Measurements from ENCODE around the gene ERCC8. TPM values are rescaled to one million over a fixed set of nuclear protein-coding genes. Genes with fewer than 3 reads are reported as not detected.

Gene ERCC8
- total and polyA plus RNA-seq, 2 of the 13 experiments (the other 11 are each of a cell fraction or from before 2014, with no cell fraction given) = 24.4 to 35.2 TPM

- TF ChIP-seq PAXIP1 (CRISPR knock-in tag; conservative IDR thresholded peaks at IDR 0.05) = no peak
- TF ChIP-seq ZFP62 (CRISPR knock-in tag; IDR thresholded peaks at IDR 0.05) = no peak
- no peak for TF ChIP-seq ATF7 (IDR thresholded peaks at IDR 0.05)
- TF ChIP-seq ATF7 (CRISPR knock-in tag; IDR thresholded peaks at IDR 0.05) = no peak
- 0 out of 2 replicates have a peak, but pooled peaks have one; percentile 52 for TF ChIP-seq ZNF30 (CRISPR knock-in tag; IDR thresholded peaks at IDR 0.05)
- TF ChIP-seq ZFP82 (CRISPR knock-in tag; IDR thresholded peaks at IDR 0.05; ENCODE audit: borderline replicate concordance) = peak; percentile 67; the same call in 1 of the 2 replicates
- no peak for TF ChIP-seq HMGA1 (CRISPR knock-in tag; conservative IDR thresholded peaks at IDR 0.05)
- TF ChIP-seq AGO2 (optimal IDR thresholded peaks at IDR 0.05; ENCODE audit: low read depth, low read length) = peak; percentile 58
- TF ChIP-seq ZNF883 (CRISPR knock-in tag; IDR thresholded peaks at IDR 0.05; ENCODE audit: not compliant biosample characterization) = no peak
- TF ChIP-seq ZNF691 (CRISPR knock-in tag; IDR thresholded peaks at IDR 0.05; ENCODE audit: borderline replicate concordance, low read depth) = 0 out of 2 replicates have a peak, but pooled peaks have one; percentile 19
- TF ChIP-seq ZNF850 (CRISPR knock-in tag; conservative IDR thresholded peaks at IDR 0.05) = no peak
- TF ChIP-seq ZNF253 (CRISPR knock-in tag; IDR thresholded peaks at IDR 0.05; ENCODE audit: borderline replicate concordance) = 0 out of 2 replicates have a peak, but pooled peaks have one; percentile 32
- TF ChIP-seq PCBP1 (IDR thresholded peaks at IDR 0.05; ENCODE audit: borderline replicate concordance, low read depth, low read length) = 0 out of 2 replicates have a peak, but pooled peaks have one; percentile 24
- peak; percentile 53; the same call in 1 of the 2 replicates for TF ChIP-seq MTA1 (CRISPR knock-in tag; IDR thresholded peaks at IDR 0.05; ENCODE audit: borderline replicate concordance)
- no peak for TF ChIP-seq BCLAF1 (IDR thresholded peaks at IDR 0.05)
- no peak for TF ChIP-seq ZNF570 (CRISPR knock-in tag; IDR thresholded peaks at IDR 0.05; ENCODE audit: borderline replicate concordance)
- no peak for TF ChIP-seq BCL6 (CRISPR knock-in tag; IDR thresholded peaks at IDR 0.05)
- peak; percentile 35; the same call in 1 of the 2 replicates for TF ChIP-seq ZNF563 (CRISPR knock-in tag; IDR thresholded peaks at IDR 0.05)
- TF ChIP-seq ZNF343 (CRISPR knock-in tag; IDR thresholded peaks at IDR 0.05) = peak; percentile 79; the same call in 1 of the 2 replicates
Measured at GRCh38 chr5:60843386-60843935, 101.4 kb downstream of the ERCC8 start (continued).
